Measurements from ENCODE around the gene WNT9A.

Gene WNT9A

DNA sequence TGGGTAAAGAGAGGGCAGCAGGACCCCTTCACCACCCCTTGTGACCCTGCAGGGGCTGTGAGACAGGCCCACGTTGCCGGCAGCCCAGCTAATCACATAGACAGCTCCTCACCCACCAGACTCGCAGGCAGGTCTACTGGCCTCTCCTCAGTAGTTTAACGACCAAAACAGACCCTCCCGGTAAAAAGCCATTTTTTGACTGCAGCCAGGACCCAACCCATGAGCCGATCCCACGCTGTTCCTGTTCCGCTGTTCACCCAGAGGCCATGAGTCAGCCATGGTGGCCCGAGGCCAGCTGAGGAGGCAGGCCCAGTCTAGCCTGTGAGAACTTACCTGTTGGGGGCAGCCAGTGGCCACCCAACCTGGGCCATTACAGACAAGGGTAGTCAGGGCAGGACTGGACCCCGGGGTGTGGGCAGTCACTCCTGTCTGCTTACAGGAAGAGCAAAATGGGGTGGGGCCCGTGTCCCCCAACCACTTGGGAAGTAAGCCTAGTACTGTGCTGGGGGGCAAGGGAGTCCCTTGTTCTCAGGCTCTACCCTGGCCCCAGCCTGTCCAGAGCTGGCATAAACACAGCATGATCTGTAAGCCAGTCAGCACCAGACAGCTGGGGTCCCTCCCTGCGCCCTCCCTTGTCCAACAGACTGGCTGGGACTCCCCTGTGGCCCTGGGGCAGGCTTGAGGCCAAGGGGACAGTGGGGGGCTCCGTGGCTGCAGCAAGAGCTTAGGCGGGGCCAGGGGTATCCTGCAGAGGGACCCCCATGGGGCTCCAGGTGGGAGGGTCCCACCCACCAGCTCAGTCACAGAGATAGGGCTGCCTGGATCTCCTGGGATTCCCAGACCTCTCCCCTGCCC, 61.9 kb downstream of the WNT9A start:
- H3K36me3 ChIP-seq (replicated peaks; ENCODE audit: insufficient read depth, low read length), result no peaks in the 10 kb centered on the region
- H3F3A ChIP-seq (ENCODE audit: insufficient read depth, low read length), result no peaks in the 10 kb centered on the region
- no peak overlapping the region for H3K4me3 ChIP-seq (ENCODE audit: low read length)
- H3K9me2 ChIP-seq (replicated peaks; ENCODE audit: insufficient read depth, low read length), result no peaks in the 10 kb centered on the region
- peaks cover 5% of the 10 kb centered on the region; the same call in 1 of the 2 replicates for H3K27me3 ChIP-seq (replicated peaks; ENCODE audit: insufficient read depth, low read length)
- no peak overlapping the region for H3K27ac ChIP-seq (ENCODE audit: low read length)
- no peaks in the 10 kb centered on the region for H3K4me1 ChIP-seq (ENCODE audit: low read length)
- H3K9ac ChIP-seq (ENCODE audit: low read length), result no peak overlapping the region
- TF ChIP-seq, protein P1, sequence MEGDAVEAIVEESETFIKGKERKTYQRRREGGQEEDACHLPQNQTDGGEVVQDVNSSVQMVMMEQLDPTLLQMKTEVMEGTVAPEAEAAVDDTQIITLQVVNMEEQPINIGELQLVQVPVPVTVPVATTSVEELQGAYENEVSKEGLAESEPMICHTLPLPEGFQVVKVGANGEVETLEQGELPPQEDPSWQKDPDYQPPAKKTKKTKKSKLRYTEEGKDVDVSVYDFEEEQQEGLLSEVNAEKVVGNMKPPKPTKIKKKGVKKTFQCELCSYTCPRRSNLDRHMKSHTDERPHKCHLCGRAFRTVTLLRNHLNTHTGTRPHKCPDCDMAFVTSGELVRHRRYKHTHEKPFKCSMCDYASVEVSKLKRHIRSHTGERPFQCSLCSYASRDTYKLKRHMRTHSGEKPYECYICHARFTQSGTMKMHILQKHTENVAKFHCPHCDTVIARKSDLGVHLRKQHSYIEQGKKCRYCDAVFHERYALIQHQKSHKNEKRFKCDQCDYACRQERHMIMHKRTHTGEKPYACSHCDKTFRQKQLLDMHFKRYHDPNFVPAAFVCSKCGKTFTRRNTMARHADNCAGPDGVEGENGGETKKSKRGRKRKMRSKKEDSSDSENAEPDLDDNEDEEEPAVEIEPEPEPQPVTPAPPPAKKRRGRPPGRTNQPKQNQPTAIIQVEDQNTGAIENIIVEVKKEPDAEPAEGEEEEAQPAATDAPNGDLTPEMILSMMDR (IDR thresholded peaks at IDR 0.05; ENCODE audit: low read length), result no peak
- TF ChIP-seq EZH2phosphoT487 (IDR thresholded peaks at IDR 0.05; ENCODE audit: low read length) (no peak), EZH2 (optimal IDR thresholded peaks at IDR 0.05; ENCODE audit: low read depth, low read length) (no peak)
- H3K9me3 ChIP-seq (replicated peaks; ENCODE audit: insufficient read depth, low read length), result no peaks in the 10 kb centered on the region
- no peak for DNase-seq
- no peaks in the 10 kb centered on the region for H4K20me1 ChIP-seq (ENCODE audit: insufficient read depth, low read length)
- H3K79me2 ChIP-seq (ENCODE audit: low read length), result no peaks in the 10 kb centered on the region
- no peak overlapping the region for H2AFZ ChIP-seq (ENCODE audit: low read length)
- H3K4me2 ChIP-seq (ENCODE audit: low read depth, low read length), result no peak overlapping the region

DNA sequence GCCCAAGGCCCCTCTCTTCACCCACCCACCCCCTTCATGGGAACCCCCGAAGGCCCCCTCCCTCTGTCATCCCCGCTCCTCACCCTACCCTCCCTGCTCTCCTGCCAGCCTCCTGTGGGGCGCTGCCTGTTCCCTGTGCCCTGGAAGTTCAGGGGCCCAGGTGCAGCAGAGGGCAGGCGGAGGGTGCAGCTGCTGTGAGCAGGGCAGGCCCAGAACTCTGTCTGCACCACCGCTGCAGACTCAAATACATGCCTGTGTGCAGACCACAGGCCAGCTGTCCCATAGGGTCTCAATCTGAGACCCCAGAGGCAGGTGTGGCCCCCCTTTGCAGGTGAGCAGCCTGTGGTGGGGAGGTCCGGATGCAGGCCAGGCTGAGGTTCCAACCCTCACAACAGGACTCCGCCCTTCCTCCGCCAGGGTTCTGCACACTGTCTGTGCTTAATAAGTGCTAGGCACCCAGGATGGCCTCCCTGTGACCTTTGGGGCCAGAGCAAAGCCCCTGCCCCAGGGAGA, 62.5 kb downstream of the WNT9A start:
- no peak for DNase-seq
- no peak overlapping the region for H3K4me2 ChIP-seq (ENCODE audit: low read depth, low read length)

DNA sequence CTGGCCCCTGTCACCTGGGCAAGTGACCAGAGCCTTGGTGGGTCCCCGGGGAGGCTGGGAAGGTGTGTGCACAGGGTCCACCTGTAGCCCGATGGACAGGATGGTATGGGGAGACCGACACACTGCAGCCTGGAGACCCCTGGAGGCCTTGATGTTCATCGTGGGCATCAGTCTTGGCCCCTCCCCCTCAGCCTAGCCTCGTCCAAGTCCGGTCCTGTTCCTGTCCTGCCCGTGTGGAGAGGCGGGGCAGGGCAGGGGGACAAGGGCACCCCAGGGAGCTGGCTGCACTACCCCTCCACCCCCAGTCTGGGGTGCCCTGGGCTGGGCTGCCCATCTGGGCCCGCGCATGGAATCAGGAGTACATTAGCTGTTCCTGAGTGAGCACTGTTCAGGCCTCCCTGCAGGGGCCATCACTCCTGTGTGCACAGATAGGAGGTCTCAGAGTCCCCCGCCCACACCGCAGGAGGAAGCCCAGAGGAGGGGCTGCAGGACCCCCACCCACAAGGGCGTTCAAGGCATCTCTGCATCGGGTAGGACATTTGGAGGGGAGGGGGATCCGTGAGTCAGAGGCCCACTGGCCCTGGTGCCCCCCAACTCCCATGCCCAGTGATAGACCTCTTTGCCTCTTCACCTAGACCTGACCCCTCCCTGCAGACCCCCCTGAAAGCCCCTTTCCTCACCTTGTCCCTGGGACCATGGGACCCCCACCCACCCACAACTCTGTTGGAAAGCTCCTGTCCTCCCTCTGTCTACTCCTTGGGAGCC, 63.2 kb downstream of the WNT9A start:
- Histone ChIP-seq H3K79me2 (ENCODE audit: low read length) (no peaks in the 10 kb centered on the region), H3K9me2 (replicated peaks; ENCODE audit: insufficient read depth, low read length) (no peaks in the 10 kb centered on the region), H3K4me3 (ENCODE audit: low read length) (no peak overlapping the region), H2AFZ (ENCODE audit: low read length) (no peak overlapping the region), H3K4me2 (ENCODE audit: low read depth, low read length) (no peak overlapping the region), H3K36me3 (replicated peaks; ENCODE audit: insufficient read depth, low read length) (no peaks in the 10 kb centered on the region), H3K9me3 (replicated peaks; ENCODE audit: insufficient read depth, low read length) (no peaks in the 10 kb centered on the region), H3K27ac (ENCODE audit: low read length) (no peak overlapping the region), H4K20me1 (ENCODE audit: insufficient read depth, low read length) (no peaks in the 10 kb centered on the region), H3K4me1 (ENCODE audit: low read length) (no peaks in the 10 kb centered on the region), H3K9ac (ENCODE audit: low read length) (no peak overlapping the region), H3F3A (ENCODE audit: insufficient read depth, low read length) (no peaks in the 10 kb centered on the region), H3K27me3 (replicated peaks; ENCODE audit: insufficient read depth, low read length) (peaks cover 5% of the 10 kb centered on the region; the same call in 1 of the 2 replicates)
- TF ChIP-seq, protein P1 (IDR thresholded peaks at IDR 0.05; ENCODE audit: low read length), result no peak
- TF ChIP-seq EZH2phosphoT487 (IDR thresholded peaks at IDR 0.05; ENCODE audit: low read length) (no peak), EZH2 (optimal IDR thresholded peaks at IDR 0.05; ENCODE audit: low read depth, low read length) (no peak)
- no peak for DNase-seq

More for the DNA sequence above, 62.5 kb downstream of the WNT9A start:
- Histone ChIP-seq H3K9ac (ENCODE audit: low read length) (no peak overlapping the region), H2AFZ (ENCODE audit: low read length) (no peak overlapping the region), H3K36me3 (replicated peaks; ENCODE audit: insufficient read depth, low read length) (no peaks in the 10 kb centered on the region), H4K20me1 (ENCODE audit: insufficient read depth, low read length) (no peaks in the 10 kb centered on the region), H3K9me2 (replicated peaks; ENCODE audit: insufficient read depth, low read length) (no peaks in the 10 kb centered on the region), H3K4me3 (ENCODE audit: low read length) (no peak overlapping the region), H3K27ac (ENCODE audit: low read length) (no peak overlapping the region), H3K4me1 (ENCODE audit: low read length) (no peaks in the 10 kb centered on the region), H3K27me3 (replicated peaks; ENCODE audit: insufficient read depth, low read length) (peaks cover 5% of the 10 kb centered on the region; the same call in 1 of the 2 replicates), H3K79me2 (ENCODE audit: low read length) (no peaks in the 10 kb centered on the region), H3F3A (ENCODE audit: insufficient read depth, low read length) (no peaks in the 10 kb centered on the region), H3K9me3 (replicated peaks; ENCODE audit: insufficient read depth, low read length) (no peaks in the 10 kb centered on the region)
- TF ChIP-seq, protein P1 (IDR thresholded peaks at IDR 0.05; ENCODE audit: low read length), result no peak
- no peak for TF ChIP-seq EZH2 (optimal IDR thresholded peaks at IDR 0.05; ENCODE audit: low read depth, low read length)
- no peak for TF ChIP-seq EZH2phosphoT487 (IDR thresholded peaks at IDR 0.05; ENCODE audit: low read length)
